Suppressor macrophage (primary cell): Measurements from ENCODE around the gene BPHL.
A peak's percentile ranks its signal among the peaks of the same experiment; 100 is the strongest.
"Not testable (repeated sequence)": the region's sequence is repeated elsewhere in the genome, so short reads cannot be mapped to it uniquely, and the experiment has no call there.

ENCODE experiments used
- DNase-seq, 4 experiments: peaks; one replicate each; pipeline ENCODE4 v3.0.0-alpha.2; 2020 to 2022

BPHL gene

GRCh38 chr6:3183066-3183465 is 64.6 kb downstream of the BPHL start:
- DNase-seq = no peak

GRCh38 chr6:3186974-3187382 is 68.5 kb downstream of the BPHL start:
- no peak for DNase-seq

- DNase-seq = no peak
Observed at GRCh38 chr6:3188262-3188661, 69.8 kb downstream of the BPHL start.

GRCh38 chr6:3189192-3189591 is 70.7 kb downstream of the BPHL start:
- not testable (repeated sequence) for DNase-seq

- no peak for DNase-seq
Observed at GRCh38 chr6:3190056-3190455, 71.5 kb downstream of the BPHL start.

- no peak for DNase-seq
Observed at GRCh38 chr6:3190779-3191178, 72.3 kb downstream of the BPHL start.

DNA sequence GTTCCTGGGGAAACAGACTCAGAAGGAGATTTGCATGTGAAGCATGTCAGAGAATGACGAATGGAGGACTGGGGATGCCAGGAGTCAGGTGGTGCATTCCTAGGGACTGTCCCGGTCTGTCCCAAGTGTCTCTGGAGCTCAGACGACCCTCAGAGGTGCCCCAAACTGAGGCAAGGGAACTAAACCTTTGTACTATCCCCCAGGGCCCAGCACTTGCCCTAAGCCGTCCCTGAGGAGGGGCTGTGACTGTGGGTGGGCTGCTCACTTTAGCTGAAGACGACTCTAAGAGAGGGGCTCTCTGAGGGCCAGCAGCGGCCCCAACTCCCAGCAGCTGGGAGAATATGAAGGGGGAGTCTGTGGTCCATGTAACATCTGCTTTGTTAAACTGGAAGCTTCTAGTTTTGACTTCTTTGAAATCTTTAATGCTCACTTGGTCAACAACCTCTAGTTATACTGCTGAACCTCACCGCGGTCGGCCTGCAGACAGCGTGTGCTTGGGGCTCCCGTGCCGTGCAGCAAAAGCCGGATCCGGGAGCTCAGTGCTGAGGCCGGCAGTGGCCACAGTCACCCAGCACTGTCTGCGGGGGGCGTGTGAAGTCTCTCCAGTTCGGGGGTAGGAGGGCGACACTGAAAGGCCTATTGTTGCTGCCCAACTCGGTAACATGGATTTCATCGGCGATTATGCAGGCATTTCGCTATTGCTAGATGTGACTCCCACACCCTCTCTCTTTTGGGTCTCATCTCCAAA is 74.8 kb downstream of the BPHL start:
- no peak for DNase-seq

DNA sequence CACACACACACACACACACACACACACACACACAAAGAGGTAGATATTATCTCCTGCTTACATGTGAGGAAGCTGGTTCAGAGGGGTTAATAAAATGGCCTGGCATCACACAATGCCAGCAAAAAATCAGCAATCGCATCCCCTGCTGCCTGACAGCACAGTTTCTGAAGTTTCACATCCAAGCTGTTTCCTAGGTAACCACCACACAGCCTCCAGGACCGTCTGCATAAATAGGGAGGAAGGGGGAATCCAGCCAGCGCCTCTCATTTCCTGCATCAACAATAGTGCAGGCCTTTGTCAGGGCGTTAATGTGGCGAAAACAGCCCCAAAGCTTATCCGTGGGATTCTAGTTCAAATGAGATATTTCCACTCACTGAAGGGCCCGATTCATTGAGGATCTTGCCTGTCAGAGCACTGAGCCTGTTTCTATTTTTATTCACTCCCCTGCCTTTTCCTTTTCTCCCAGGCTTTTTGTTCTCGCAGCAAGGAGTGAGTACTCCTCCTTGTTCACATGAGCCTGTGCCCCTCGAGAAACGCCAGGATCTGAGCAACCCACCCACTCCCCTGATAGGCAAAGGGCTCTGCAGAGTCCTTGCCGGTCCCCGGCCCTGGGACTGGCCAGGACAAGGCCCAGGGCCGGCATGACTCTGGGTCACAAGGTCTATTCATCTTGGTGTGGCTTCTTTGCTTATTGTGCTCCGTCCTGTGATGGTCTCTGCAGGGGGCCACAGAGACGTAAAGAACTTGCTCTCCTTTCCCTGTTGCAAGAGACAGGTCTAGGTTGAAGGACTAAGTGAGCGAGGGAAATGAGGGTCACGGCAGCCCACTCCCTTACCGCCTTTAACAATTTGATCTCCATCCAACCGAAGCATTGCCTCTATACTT is 76.3 kb downstream of the BPHL start:
- DNase-seq = no peak

GRCh38 chr6:3195420-3195694 is 76.8 kb downstream of the BPHL start:
- DNase-seq = no peak

DNA sequence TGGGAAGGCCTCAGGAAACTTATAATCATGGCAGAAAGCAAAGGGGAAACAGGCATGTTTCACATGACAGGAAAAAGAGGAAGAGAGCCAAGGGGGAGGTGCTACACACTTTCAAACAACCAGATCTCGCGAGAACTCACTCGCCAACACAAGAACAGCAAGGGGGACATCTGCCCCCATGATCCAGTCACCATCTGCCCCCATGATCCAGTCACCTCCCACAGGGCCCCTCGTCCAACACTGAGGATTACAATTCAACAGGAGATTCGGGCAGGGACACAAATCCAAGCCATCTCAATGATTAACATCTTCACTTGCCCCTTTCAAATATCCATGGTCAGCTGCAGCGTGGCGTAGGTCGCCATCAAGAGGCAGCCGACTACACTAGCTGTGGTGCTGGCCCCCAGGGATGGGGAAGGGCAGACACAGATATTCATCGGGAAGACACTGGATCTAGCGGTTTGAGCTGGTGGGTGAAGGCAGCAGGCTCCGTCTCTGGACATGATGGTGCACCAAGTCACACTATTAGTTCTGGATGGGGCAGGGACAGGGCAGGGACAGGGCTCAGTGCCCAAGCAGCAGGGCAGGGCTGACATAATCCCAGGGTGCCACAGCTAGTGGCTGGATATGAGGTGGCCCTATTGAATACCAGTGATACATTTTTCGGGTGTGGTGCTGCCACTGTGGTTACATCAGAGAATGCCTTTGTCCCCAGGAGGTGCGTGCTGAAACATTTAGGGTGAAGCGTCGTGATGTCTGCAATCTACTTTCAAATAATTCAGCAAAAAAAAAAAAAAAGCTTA is 77.4 kb downstream of the BPHL start:
- peak in 2 of 4 experiments; percentile 15 to 21 for DNase-seq

- no peak for DNase-seq
Observed at GRCh38 chr6:3196770-3197169, 78.3 kb downstream of the BPHL start.

DNA sequence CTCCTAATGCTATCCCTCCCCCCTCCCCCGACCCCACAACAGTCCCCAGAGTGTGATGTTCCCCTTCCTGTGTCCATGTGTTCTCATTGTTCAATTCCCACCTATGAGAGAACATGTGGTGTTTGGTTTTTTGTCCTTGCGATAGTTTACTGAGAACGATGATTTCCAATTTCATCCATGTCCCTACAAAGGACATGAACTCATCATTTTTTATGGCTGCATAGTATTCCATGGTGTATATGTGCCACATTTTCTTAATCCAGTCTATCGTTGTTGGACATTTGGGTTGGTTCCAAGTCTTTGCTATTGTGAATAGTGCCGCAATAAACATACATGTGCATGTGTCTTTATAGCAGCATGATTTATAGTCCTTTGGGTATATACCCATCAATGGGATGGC is 79.2 kb downstream of the BPHL start:
- not testable (repeated sequence) for DNase-seq

DNA sequence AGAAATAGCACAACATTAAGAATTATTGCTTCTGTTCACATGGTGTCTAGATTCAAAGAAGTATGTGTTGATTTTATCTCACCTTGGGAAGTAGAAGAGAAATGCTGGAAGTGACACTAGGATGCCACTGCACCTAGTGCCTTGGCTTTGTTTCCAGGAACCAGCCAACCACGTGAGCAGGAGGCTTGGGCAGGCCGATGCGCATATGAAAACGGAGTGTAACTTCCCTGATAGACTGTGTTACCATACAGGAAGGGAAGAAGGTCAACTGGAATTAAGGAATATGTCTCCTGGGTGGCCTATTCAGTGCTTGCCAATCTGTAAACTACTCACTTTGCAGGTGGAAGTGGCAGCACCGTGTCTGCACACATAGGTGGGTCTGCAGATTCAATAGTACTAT is 80.9 kb downstream of the BPHL start:
- no peak for DNase-seq

- DNase-seq = no peak
Observed at GRCh38 chr6:3200682-3201081, 82.2 kb downstream of the BPHL start.

DNA sequence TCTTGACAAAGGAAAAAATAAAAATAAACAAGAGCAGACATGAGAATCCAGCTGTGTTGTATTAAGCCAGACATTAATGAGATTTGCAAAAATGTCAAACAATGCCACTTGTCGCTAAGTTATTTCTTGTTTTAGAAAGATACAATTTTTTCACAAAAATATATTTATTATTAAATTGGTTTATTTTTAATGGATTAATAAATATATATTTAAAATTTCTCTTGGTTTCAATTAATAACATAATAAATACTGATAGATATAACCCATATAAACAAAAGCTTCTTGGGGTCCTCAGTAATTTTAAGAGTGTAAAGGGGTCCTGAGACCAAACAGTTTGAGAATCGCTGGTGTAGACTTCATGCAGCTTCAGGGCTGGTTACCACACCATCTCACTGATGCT is 82.9 kb downstream of the BPHL start:
- no peak for DNase-seq
